ENCODE results near the gene PRDM16. TPM values are rescaled to one million over a fixed set of nuclear protein-coding genes. Genes with fewer than 3 reads are reported as not detected.

PRDM16 gene
- total RNA-seq, 1 donor from 2014 or later, result 0.79 TPM

GRCh38 chr1:3038113-3038551, 30.9 kb upstream of the PRDM16 start:
- no peaks in the 10 kb centered on the region for H3K27me3 ChIP-seq (ENCODE audit: control insufficient read depth, insufficient read depth, low read length)

GRCh38 chr1:3038571-3039181, 30.3 kb upstream of the PRDM16 start:
- no peak for FAIRE-seq
- H3K36me3 ChIP-seq (ENCODE audit: control insufficient read depth, insufficient read depth, low read length), result no peaks in the 10 kb centered on the region
- no peak for DNase-seq (ENCODE audit: low read depth)
- H3K27me3 ChIP-seq (ENCODE audit: control insufficient read depth, insufficient read depth, low read length), result no peaks in the 10 kb centered on the region
- no peak overlapping the region for H3K4me3 ChIP-seq (ENCODE audit: low read depth, low read length)
- no peak for TF ChIP-seq CTCF (IDR thresholded peaks at IDR 0.05; ENCODE audit: insufficient read depth, low read length, severe bottlenecking)

More at GRCh38 chr1:3038113-3038551, 30.9 kb upstream of the PRDM16 start:
- FAIRE-seq (no peak), DNase-seq (ENCODE audit: low read depth) (no peak)
- TF ChIP-seq CTCF (IDR thresholded peaks at IDR 0.05; ENCODE audit: insufficient read depth, low read length, severe bottlenecking), result no peak
- no peaks in the 10 kb centered on the region for H3K36me3 ChIP-seq (ENCODE audit: control insufficient read depth, insufficient read depth, low read length)
- no peak overlapping the region for H3K4me3 ChIP-seq (ENCODE audit: low read depth, low read length)

GRCh38 chr1:3040004-3040403, 29.0 kb upstream of the PRDM16 start:
- no peaks in the 10 kb centered on the region for H3K27me3 ChIP-seq (ENCODE audit: control insufficient read depth, insufficient read depth, low read length)
- H3K36me3 ChIP-seq (ENCODE audit: control insufficient read depth, insufficient read depth, low read length), result no peaks in the 10 kb centered on the region
- TF ChIP-seq CTCF (IDR thresholded peaks at IDR 0.05; ENCODE audit: insufficient read depth, low read length, severe bottlenecking), result no peak
- DNase-seq (ENCODE audit: low read depth) (no peak), FAIRE-seq (no peak)
- H3K4me3 ChIP-seq (ENCODE audit: low read depth, low read length), result no peak overlapping the region

- FAIRE-seq (no peak), DNase-seq (ENCODE audit: low read depth) (no peak)
- no peaks in the 10 kb centered on the region for H3K27me3 ChIP-seq (ENCODE audit: control insufficient read depth, insufficient read depth, low read length)
- H3K36me3 ChIP-seq (ENCODE audit: control insufficient read depth, insufficient read depth, low read length), result no peaks in the 10 kb centered on the region
- no peak overlapping the region for H3K4me3 ChIP-seq (ENCODE audit: low read depth, low read length)
- TF ChIP-seq CTCF (IDR thresholded peaks at IDR 0.05; ENCODE audit: insufficient read depth, low read length, severe bottlenecking), result no peak
Measured at GRCh38 chr1:3042481-3042880, 26.5 kb upstream of the PRDM16 start.

GRCh38 chr1:3049164-3049563, 19.8 kb upstream of the PRDM16 start:
- FAIRE-seq (no peak), DNase-seq (ENCODE audit: low read depth) (no peak)
- H3K27me3 ChIP-seq (ENCODE audit: control insufficient read depth, insufficient read depth, low read length), result peaks cover 1% of the 10 kb centered on the region
- H3K4me3 ChIP-seq (ENCODE audit: low read depth, low read length), result no peak overlapping the region
- TF ChIP-seq CTCF (IDR thresholded peaks at IDR 0.05; ENCODE audit: insufficient read depth, low read length, severe bottlenecking), result no peak
- no peaks in the 10 kb centered on the region for H3K36me3 ChIP-seq (ENCODE audit: control insufficient read depth, insufficient read depth, low read length)

- FAIRE-seq (no peak), DNase-seq (ENCODE audit: low read depth) (no peak)
- Histone ChIP-seq H3K4me3 (ENCODE audit: low read depth, low read length) (no peak overlapping the region), H3K27me3 (ENCODE audit: control insufficient read depth, insufficient read depth, low read length) (peaks cover 1% of the 10 kb centered on the region), H3K36me3 (ENCODE audit: control insufficient read depth, insufficient read depth, low read length) (no peaks in the 10 kb centered on the region)
- no peak for TF ChIP-seq CTCF (IDR thresholded peaks at IDR 0.05; ENCODE audit: insufficient read depth, low read length, severe bottlenecking)
Measured at GRCh38 chr1:3049905-3050304, 19.1 kb upstream of the PRDM16 start.

Measured in bronchial epithelial cell (primary cell).